Esophagus (tissue), 2 donors: ENCODE data around the gene DKK1. TPM values are rescaled to one million over a fixed set of nuclear protein-coding genes. Genes with fewer than 3 reads are reported as not detected.
A peak's percentile ranks its signal among the peaks of the same experiment; 100 is the strongest.

Source experiments
- H3K27ac ChIP-seq, 2 donors: one replicate each; pipeline ENCODE4 v1.5.1; 2013; ENCODE audit warnings: low read depth in 2 of 2, mild to moderate bottlenecking in 2 of 2, inconsistent platforms in 1 of 2, low read length in 1 of 2, moderate library complexity in 1 of 2
- H3K27me3 ChIP-seq, 2 donors: one replicate each; pipeline ENCODE4 v1.6.1; 2013; ENCODE audit warnings: low read length in 2 of 2, control low read depth in 1 of 2, mild to moderate bottlenecking in 1 of 2; ENCODE audit not compliant: insufficient read depth in 2 of 2, control insufficient read depth in 1 of 2
- H3K36me3 ChIP-seq, 2 donors: one replicate each; pipeline ENCODE4 v1.6.1; 2013; ENCODE audit warnings: low read length in 1 of 2; ENCODE audit not compliant: control insufficient read depth in 2 of 2, insufficient read depth in 2 of 2
- H3K4me1 ChIP-seq, 2 donors: one replicate each; pipeline ENCODE4 v1.6.1; 2013; ENCODE audit warnings: low read length in 1 of 2; ENCODE audit not compliant: control insufficient read depth in 2 of 2, insufficient read depth in 2 of 2
- H3K4me3 ChIP-seq, 2 donors: one replicate each; pipeline ENCODE4 v1.5.1; 2013; ENCODE audit warnings: low read length in 2 of 2, mild to moderate bottlenecking in 2 of 2, low read depth in 1 of 2, moderate library complexity in 1 of 2
- H3K9me3 ChIP-seq, 2 donors: one replicate each; pipeline ENCODE4 v1.6.1; 2013; ENCODE audit warnings: mild to moderate bottlenecking in 2 of 2, low read depth in 1 of 2, low read length in 1 of 2, moderate library complexity in 1 of 2; ENCODE audit not compliant: control insufficient read depth in 2 of 2, insufficient read depth in 1 of 2
- WGBS, 2 donors: extraction: QIAGEN DNeasy Blood & Tissue Kit; methylation state at CpG; one replicate each; pipeline ENCODE4 v1.1.7; 2013; 5-methylcytosine and 5-hydroxymethylcytosine counted together
- polyA plus RNA-seq, 2 donors: library from polyadenylated mRNA; stranded (reverse); fragments of 200-250 nt; gene quantifications; one replicate each; pipeline ENCODE4 v1.2.3, GENCODE V29; 2013
- donor health status: healthy with polysubstance abuse.
- donor health status: Bipolar disorder and iron deficiency.

Gene DKK1
- polyA plus RNA-seq: 10 to 100 TPM in 1 of 2 donors, under 1 TPM in 1; 0.41 to 10.0 TPM

- peak within 1 kb of the TSS; percentile 41 to 53 for H3K4me3 ChIP-seq
- 1 to 3% methylated on average over 55 of the region's 55 CpGs for WGBS, 2 donors
- H3K27ac ChIP-seq: no peak within 1 kb of the TSS
- H3K27me3 ChIP-seq: no peaks in the 10 kb centered on the region
- peaks cover 0 to 5% of the 10 kb centered on the region in 2 donors for H3K4me1 ChIP-seq
- peaks cover 0 to 4% of the 10 kb centered on the region in 2 donors for H3K9me3 ChIP-seq
- no peaks in the 10 kb centered on the region for H3K36me3 ChIP-seq
Observed at GRCh38 chr10:52313933-52314821, at the start of gene DKK1. TSS of gene DKK1 (plus strand) at chr10:52314281. CDS start at chr10:52314435, 154 bp downstream.

DNA sequence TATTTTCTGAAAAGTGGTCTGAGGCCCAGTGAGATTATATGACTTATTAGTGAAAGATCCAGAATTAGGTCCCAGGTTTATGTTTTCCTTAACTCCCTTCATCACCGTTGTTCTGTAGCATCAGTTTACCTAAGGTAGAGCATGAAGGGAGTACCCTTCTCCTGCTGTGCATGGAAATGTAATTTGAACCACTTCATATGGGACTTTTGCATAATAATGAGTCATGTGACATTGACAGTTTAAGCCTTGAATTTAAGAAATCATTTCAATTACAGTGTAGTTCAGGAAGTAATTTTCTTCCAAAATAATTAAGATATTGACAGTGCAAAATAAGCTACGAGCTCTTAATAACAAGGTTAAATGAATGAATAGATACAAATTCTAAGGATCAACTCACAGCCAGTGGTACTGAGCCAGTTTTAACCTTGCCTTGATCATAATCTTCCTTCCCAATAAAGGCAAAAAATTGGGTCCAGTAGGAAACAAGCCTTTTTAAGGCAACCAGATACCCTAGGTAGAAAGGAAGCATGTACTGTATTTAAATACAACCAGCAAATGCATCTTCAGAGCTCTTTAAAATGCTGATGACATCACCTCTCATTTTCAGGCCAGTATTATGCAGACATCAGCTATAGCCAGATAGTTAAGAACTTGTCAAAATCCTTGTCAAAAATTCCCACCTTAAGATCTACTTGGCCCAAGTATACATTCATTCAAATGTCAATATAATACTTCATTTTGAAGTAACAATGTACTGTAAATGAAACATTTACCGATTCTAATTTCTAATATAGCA lies 48.8 kb upstream of the DKK1 start:
- Histone ChIP-seq H3K9me3 (no peaks in the 10 kb centered on the region), H3K4me1 (no peaks in the 10 kb centered on the region), H3K36me3 (no peaks in the 10 kb centered on the region), H3K27ac (no peak overlapping the region), H3K4me3 (no peak overlapping the region), H3K27me3 (no peaks in the 10 kb centered on the region)
- 80 to 86% methylated on average over 3 of the region's 3 CpGs for WGBS, 2 donors

GRCh38 chr10:52266858-52267257 lies 47.2 kb upstream of the DKK1 start:
- Histone ChIP-seq H3K9me3 (no peaks in the 10 kb centered on the region), H3K4me1 (no peaks in the 10 kb centered on the region), H3K27me3 (no peaks in the 10 kb centered on the region), H3K4me3 (no peak overlapping the region), H3K27ac (no peak overlapping the region), H3K36me3 (no peaks in the 10 kb centered on the region)
- WGBS, 2 donors: 69 to 85% methylated on average over 1 of the region's 1 CpG

GRCh38 chr10:52268790-52269189 lies 45.3 kb upstream of the DKK1 start:
- H3K36me3 ChIP-seq: no peaks in the 10 kb centered on the region
- 63 to 76% methylated on average over 2 of the region's 2 CpGs for WGBS, 2 donors
- no peaks in the 10 kb centered on the region for H3K9me3 ChIP-seq
- no peaks in the 10 kb centered on the region for H3K4me1 ChIP-seq
- H3K4me3 ChIP-seq: no peak overlapping the region
- H3K27ac ChIP-seq: no peak overlapping the region
- no peaks in the 10 kb centered on the region for H3K27me3 ChIP-seq

- Histone ChIP-seq H3K4me1 (no peaks in the 10 kb centered on the region), H3K27ac (no peak overlapping the region), H3K4me3 (no peak overlapping the region), H3K27me3 (no peaks in the 10 kb centered on the region), H3K36me3 (no peaks in the 10 kb centered on the region), H3K9me3 (no peaks in the 10 kb centered on the region)
- 74 to 76% methylated on average over 4 of the region's 4 CpGs for WGBS, 2 donors
Observed at GRCh38 chr10:52269233-52269632, 44.8 kb upstream of the DKK1 start.

GRCh38 chr10:52276163-52276562 lies 37.9 kb upstream of the DKK1 start:
- 78 to 83% methylated on average over 2 of the region's 2 CpGs for WGBS, 2 donors
- no peak overlapping the region for H3K27ac ChIP-seq
- H3K27me3 ChIP-seq: no peaks in the 10 kb centered on the region
- H3K4me1 ChIP-seq: no peaks in the 10 kb centered on the region
- H3K4me3 ChIP-seq: no peak overlapping the region
- H3K9me3 ChIP-seq: no peaks in the 10 kb centered on the region
- H3K36me3 ChIP-seq: no peaks in the 10 kb centered on the region

- no peak overlapping the region for H3K27ac ChIP-seq
- H3K4me1 ChIP-seq: no peaks in the 10 kb centered on the region
- H3K27me3 ChIP-seq: no peaks in the 10 kb centered on the region
- no peak overlapping the region for H3K4me3 ChIP-seq
- no peaks in the 10 kb centered on the region for H3K36me3 ChIP-seq
- no peaks in the 10 kb centered on the region for H3K9me3 ChIP-seq
- WGBS, 2 donors: 15 to 35% methylated on average over 1 of the region's 1 CpG
Observed at GRCh38 chr10:52276986-52277385, 37.1 kb upstream of the DKK1 start.

GRCh38 chr10:52279546-52279945 lies 34.5 kb upstream of the DKK1 start:
- no peaks in the 10 kb centered on the region for H3K4me1 ChIP-seq
- H3K36me3 ChIP-seq: no peaks in the 10 kb centered on the region
- WGBS, 2 donors: 62 to 64% methylated on average over 3 of the region's 3 CpGs
- H3K4me3 ChIP-seq: no peak overlapping the region
- H3K27ac ChIP-seq: no peak overlapping the region
- H3K9me3 ChIP-seq: no peaks in the 10 kb centered on the region
- H3K27me3 ChIP-seq: no peaks in the 10 kb centered on the region

- Histone ChIP-seq H3K27me3 (no peaks in the 10 kb centered on the region), H3K4me3 (no peak overlapping the region), H3K9me3 (no peaks in the 10 kb centered on the region), H3K27ac (no peak overlapping the region), H3K4me1 (no peaks in the 10 kb centered on the region), H3K36me3 (no peaks in the 10 kb centered on the region)
- WGBS, 2 donors: 60 to 71% methylated on average over 1 of the region's 1 CpG
Observed at GRCh38 chr10:52280051-52280450, 34.0 kb upstream of the DKK1 start.
